GM19351 (cell line): ENCODE results near the gene GLS.
"Not testable (repeated sequence)": the region's sequence is repeated elsewhere in the genome, so short reads cannot be mapped to it uniquely, and the experiment has no call there.

Experiments
- ATAC-seq: cut with Tn5 transposase; IDR thresholded peaks from one replicate; pipeline ENCODE4 v1.9.1; 2021; ENCODE audit warnings: mild to moderate bottlenecking, moderate library complexity; ENCODE audit not compliant: unreplicated experiment

Gene GLS

DNA sequence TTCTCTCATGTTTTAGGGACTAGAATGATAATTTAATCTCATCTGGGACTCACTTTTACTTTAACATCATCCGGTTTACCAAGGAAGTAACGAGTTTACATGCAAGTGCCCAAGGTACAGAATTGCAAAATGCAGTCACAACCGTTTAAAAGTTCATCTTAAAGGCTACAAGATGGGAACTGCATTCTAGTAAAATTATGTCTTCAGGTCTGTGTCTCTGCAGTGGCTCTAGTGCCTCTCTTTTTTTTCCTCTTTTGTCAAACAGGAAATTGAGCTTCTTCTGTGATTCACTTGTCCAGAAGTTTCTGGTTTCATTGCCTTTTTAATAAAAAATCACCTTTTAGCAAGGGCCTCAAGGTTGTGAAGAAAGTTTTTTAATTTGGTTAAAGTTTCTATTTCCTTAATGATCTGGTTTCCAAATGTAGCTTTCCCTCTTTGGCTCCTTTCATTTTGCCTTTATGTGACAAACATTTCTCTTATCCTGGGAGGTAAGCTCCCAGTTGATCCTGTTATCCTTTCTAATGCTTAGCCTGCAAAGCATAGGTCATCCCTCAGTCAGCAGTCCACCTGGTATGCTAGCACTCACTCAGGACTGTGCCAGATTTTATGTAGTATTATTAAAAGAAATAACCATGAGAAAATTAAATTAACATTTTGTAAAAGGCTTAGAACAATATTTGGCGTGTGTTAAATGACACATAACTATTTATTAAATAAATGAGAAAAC lies 2.4 kb downstream of the GLS start:
- ATAC-seq: no peak

DNA sequence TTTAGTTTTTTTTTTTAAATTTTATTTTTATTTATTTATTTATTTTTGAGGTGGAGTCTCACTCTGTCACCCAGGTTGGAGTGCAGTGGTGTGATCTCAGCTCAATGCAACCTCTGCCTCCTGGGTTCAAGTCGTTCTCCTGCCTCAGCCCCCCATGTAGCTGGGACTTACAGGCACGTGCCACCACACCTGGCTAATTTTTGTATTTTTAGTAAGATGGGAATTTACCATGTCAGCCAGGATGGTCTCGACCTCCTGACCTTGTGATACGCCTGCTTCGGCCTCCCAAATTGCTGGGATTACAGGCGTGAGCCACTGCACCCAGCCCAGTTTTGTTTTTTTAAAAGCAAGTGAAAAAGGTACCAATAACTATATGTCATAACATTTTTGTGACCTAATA lies 5.2 kb downstream of the GLS start:
- ATAC-seq: not testable (repeated sequence)

DNA sequence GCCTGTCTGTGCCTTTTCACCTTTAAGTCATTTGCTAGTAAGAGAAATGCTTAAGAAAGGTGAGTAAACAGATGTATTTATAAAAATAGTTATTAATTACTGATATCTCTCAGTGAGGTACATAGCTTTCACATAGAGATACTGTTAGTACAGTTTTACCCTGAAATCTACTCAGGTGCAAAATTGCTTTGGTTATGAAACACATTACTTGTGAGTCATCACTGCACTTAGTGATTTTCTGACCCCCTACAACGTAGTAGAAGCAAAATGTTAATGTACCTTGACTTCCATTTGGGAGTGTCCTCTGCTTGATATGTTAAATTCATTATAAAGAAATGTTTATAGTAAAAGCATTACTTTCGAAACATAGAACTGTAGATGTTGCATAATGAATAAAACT lies 6.5 kb downstream of the GLS start:
- peak; percentile 73 for ATAC-seq

DNA sequence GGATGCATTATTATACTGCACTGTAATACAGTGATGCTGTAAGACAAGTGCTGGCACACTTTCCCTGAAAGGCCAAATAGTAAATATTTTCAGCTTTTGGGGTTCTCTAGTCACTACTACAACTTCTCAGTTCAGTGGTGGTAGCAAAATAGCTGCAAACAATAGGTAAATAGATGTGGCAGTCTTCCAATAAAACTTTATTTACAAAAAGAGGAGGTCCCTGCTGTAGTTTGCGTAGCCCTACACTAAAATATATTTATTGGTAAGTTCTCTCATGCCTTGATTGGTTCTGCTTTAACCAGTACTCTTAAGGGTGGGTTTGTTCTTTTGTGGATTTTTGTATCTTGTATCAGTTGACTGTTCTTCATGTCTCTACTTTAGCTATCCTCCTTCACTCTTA lies 7.8 kb downstream of the GLS start:
- no peak for ATAC-seq

DNA sequence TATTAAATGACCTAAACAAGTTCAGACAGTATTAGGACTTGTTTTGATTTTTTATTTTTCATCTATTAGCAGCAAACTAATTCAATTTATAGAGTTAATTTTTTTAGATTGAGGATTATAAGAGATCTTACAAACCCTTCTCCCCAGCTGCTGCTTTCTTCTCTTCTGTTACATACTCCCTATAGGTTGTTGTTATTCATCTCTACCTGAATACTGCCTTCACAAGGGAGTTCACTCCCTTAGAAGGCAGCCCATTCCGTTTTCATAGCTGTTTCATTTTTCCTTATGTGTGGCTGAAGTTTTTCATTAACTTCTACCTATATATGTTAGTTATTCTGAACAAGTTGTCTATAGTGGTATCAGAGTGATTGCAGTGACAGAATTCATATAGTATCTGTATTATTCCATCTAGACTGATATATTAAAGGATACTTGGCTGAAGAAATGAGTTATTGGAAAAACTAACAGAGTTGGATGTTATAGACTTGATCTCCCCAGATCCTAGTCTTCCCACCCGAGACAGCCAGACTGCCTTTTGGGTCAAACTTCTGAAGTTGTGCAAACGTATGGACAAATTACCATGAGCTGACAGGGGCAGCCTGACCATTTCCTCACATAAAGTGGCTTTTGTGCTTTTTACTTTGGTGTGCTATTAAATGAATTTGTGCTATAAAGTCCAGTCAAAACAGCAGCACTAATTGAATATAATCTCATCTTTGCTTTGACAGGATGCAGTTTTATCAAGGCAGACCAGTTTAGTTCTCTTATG lies 8.7 kb downstream of the GLS start:
- no peak for ATAC-seq

DNA sequence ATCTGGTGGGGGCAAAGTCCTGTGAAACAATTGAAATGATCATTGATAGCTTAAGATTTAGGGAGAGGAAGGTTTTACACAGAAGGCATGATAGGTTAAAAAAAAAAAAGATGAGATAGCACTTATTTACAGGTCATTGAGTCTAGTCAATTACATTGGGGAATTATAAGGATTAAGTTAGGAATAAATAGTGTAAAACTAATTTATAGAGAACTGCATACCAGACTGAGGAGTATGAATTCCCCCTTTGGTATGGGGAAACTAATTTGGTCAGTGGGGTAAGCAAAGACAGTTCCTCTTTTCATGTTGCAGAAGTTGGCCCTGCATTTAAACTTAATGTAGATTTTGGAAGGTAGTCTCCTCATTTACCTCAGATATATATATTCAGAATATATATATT lies 10.8 kb downstream of the GLS start:
- peak; percentile 55 for ATAC-seq

DNA sequence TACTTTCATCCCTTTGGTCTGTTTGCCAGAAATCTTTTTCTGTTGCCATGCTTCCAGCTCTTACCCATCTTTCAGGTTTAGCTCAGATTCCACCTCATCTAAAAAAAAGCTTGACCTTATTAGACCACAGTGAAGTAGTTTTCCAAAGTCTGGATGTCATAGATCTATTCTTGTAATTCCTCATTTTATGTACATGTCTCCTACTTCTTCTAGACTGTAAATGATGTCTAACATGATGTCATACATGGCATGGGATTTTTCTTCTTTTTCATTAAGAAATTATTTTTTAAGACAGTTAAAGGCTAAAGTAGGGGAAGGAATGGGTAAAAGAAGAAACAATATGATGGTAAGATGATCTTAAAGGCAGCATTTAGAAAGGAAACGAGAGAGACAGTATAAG lies 11.3 kb downstream of the GLS start:
- ATAC-seq: no peak

DNA sequence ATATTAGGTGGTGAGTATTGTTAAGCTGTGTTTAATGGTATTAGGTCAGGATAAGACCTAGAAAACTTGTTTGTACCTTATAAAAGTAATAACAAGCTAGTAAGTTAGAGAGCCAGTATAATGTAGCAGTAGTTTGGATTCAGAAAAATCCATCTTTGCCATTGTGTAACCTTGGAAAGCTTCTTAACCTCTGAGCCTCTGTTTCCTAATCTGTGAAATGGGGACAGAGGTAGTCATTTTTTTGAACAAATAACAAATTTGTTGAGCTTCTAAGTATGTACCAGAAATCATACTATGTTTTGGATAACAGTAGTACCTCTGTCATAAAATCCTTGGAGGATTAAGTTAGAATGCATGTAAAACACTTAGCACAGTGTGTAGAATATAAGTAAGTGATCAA lies 12.5 kb downstream of the GLS start:
- no peak for ATAC-seq

DNA sequence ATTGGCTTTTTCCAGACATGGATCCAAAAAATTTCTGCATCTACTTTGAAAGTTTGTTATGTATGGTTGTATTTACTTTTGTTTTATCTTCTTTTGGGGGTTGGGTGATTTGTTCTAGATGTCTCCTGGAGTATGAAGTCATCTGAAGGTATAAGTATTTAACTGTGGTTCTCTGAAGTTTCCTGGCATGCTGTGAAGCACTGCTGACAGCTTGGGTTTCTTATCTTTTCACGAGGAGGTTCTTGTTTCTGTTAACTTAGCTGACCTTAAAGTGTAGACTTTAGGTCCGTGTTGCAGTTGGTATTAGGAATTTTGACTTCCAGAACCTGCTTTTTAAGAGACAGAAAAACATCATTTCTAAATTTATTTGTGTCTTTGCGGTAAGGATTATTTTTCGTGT lies 15.9 kb downstream of the GLS start:
- no peak for ATAC-seq

DNA sequence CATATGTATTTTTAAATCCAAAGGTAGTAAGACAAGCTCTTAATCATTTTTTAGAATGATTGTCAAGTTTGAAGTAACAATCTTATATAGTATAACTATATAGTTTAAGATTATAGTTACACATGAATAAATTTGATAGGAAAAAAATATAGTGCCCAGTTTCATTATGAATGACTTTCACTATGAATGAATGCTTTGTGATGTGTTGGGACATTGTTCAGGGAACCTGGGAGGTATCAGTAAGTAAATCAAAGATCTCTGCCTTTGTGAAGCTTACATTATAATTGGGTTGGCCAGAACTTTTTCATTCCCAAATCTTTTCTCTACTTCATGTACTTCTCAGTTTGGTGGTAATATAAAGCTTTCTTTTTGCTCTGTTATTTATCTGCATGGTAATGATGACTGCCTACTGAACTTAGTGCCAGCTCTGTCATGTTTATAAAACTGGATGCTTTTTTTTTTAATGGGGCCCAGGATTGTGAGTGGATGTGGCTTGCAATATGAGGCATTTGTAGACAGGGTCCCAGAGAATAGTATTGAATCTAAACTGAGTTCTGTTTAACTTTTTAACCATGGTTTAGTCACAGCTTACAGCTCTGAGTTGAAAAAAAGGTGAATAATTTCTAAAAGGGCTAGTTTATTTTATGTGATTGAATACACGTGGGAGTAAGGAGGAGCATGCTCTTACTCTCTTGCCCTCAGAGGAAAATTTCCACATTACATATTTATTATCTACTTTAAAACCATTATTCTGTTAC lies 23.3 kb downstream of the GLS start:
- no peak for ATAC-seq

DNA sequence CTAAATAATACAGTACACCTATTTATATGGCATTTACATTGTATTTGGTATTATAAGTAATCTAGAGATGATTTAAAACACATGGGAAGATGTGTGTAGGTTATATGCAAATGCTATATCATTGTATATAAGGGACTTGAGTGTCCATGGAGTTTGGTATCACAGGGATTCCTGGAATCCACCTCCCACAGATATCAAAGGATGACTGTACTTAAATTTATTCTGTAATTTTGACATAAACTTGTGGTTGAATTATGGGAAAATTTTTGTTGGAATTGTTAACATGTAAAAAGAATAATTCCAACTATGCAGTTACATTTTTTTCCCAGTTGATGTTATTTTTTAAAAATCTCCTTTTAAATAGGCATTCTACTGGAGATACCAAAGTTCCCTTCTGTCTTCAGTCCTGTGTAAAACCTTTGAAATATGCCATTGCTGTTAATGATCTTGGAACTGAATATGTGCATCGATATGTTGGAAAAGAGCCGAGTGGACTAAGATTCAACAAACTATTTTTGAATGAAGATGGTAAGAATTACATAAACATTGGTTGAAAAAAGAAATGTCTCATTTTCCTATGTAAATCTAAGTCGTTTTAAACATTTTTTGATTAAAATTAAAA lies 24.1 kb downstream of the GLS start:
- no peak for ATAC-seq

DNA sequence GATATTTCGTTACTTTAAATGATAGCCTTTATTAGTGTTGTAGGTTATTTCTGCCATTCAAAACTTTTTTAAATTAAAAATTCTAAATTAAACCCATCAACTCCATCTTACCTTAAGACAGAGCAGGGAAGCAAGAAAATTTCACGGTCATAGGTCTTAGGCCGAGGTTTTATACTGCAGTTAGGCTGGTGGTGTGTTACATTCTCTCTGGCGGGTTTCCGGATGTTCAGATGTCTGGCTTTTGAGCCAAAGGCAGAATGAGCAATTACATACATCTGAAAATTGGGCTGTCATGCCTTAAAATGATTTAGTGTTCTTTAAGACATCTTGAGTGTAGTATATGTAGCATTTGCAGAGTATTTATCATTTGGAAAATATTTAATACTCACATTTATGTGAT lies 27.9 kb downstream of the GLS start:
- no peak for ATAC-seq

DNA sequence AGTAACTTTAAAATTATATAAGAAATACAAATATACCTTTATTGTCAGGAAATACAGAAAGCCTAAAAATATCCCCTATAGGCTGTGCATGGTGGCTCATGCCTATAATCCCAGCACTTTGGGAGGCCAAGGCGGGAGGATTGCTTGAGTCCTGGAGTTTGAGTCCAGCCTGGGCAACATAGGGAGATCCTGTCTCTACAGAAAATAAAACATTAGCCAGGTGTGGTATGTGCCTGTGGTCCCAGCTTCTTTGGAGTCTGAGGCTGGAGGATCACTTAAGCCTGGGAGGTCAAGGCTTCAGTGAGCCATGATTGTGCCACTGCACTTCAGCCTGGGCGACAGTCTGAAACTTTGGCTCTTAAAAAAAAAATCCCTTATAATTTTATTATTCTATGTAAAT lies 29.1 kb downstream of the GLS start:
- no peak for ATAC-seq

DNA sequence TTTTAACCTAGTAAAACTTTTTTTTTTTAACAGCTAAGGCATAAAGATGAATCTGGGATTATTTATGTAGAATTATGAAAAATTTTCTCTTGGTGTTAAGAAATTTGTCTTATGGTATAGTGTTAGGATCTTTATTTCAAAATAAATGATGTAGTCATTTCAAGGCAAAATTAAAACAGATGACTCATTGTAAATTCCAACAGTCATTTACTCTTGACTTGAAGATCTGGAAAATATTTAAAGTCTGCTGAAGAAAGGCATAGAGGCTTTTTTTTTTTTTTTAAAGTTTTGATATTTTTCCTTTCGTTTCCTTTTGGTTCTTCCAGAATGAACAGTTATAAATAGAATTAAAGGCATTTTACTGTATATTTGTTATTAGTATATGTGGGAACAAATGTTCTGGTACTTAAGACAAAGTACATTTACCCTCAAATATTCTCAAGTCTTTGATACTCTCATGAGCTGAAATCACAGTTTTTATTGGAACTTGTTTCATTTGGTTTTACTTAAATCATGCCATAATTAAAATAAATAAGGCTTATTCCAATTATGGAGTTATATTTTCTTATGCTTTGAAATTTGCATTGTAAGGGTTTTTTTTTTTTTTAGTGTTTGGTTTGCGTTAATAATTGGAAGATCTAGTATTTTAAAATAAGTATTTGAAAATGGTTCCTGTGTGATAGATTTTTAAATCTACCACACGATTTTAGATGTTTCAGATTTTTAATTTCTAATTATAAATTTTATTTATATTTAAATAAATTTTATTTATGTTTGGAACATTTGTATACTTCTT lies 29.9 kb downstream of the GLS start:
- no peak for ATAC-seq

DNA sequence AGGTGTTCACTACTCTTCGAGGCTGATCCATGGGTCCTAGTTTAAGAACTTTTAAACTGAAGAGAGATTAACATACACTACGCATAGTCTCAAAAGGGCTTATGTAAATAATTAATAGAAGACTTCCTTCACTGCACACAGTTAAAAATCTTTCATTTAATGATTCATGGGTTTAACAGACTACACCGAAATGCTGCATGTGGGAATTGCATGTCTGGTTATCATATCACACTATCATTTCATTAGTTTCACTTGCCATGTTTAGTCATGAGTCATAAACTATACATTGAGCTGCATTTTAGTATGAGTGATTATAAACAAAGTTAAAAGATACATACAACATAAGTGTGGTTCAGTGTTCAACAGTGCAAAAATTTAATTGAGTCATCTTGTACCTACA lies 31.2 kb downstream of the GLS start:
- ATAC-seq: peak; percentile 92

DNA sequence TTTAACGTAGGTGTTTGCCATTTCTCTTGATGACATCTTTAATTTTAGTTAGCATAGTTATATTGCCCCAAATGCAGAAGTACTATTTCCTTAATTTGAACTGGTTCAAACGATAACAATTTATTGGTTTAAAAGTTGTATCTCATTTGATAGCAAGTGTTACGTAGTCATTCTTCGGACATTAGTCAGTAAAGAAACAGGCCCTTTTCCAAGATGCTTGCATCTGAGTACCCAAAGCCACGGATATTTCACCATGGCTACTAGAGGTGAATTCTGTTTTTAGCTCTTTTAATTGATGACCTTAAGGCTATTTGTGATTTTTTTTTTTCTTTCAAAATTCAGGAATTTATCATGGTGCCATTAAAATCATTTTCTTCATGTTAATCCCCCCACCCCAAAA lies 32.1 kb downstream of the GLS start:
- no peak for ATAC-seq

DNA sequence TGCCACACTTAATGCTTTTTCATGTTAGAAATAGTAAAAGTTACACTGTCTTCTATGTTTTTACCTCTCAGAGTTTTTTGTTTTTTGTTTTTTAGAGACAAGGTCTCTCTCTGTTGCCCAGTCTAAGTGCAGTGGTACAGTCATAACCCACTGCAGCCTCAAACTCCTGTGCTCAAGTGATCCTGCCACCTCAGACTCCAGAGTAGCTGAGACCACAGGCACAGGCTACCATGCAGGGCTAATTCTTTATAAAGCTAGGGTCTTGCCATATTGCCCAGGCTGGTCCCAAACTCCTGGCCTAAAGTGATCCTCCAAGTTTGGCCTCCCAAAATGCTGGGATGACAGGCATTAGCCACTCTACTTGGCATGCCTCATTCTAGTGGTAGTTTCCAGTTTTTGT lies 33.1 kb downstream of the GLS start:
- ATAC-seq: no peak

DNA sequence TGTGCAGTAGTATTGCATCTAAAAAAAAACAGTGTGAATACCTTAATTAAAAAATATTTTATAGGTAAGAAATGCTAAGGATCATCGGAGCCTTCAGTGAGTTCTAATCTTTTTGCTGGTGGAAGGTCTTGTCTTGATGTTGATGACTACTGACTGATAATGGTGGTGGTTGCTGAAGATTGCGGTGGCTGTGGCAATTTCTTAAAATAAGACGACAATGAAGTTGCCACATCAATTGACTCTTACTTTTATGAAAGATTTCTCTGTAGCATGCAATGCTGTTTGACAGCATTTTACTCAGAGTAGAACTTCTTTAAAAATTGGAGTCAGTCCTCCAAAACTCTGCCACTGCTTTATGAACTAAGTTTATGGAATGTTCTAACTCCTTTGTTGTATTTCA lies 36.2 kb downstream of the GLS start:
- ATAC-seq: no peak

DNA sequence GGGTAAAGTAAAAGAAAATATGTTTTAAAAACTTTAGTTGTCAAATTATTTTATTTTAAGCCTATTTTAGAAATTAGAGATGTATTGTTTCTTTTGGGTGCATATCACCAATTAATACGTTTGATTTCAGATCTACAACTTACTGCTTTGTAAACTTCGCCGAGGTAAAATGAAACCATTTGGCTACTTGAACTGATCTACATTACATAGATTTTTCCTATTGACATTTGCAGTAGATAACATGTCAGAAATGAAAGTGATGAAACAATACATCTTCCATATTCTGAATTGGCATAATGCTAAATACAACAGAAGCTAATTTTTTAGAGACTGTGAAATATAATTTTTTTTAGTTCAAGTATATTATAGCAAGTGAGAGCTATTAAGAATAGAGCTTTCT lies 39.5 kb downstream of the GLS start:
- no peak for ATAC-seq

DNA sequence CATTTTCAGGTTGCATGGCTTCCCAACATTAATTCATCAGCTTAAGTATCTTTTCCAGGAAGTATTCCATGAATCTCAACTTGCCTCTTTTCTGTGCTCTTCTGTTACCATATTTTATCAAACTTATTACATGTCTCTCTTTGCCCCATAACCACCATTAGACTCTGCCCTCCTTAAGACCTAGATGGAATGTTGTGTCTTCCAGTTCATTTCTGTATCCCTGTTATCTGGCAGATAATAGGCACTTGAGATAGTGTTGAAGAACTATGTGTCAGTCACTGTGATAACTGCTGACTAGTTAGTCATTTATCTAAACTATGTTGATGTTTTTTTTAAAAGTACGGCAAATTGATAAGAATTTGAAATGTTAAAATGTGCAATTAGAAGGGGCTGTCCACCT lies 41.8 kb downstream of the GLS start:
- ATAC-seq: no peak

DNA sequence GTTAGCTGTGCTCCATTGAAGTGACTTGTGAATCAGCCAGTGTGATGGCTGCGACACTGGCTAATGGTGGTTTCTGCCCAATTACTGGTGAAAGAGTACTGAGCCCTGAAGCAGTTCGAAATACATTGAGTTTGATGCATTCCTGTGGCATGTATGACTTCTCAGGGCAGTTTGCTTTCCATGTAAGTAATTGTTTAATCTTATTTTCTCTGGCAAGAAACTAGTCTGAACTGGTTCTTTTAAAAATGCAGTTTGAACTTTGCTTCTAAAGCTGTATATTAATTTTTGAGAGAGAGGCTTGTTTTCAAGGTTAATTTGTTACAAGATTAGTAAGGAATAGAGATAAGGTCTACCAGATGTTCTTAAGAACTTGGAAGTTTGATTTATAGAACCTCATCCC lies 46.7 kb downstream of the GLS start:
- ATAC-seq: no peak
